Ishikawa (cell line): ENCODE measurements around the gene ENO1.

Experiments
- CEBPB ChIP-seq: IDR thresholded peaks from 2 replicates; pipeline ENCODE4 v1.6.1; 2012
- CREB1 ChIP-seq: IDR thresholded peaks from 2 replicates; pipeline ENCODE4 v1.6.1; 2012; ENCODE audit warnings: low read depth
- EGR1 ChIP-seq: IDR thresholded peaks from 2 replicates; pipeline ENCODE4 v1.6.1; 2012
- EP300 ChIP-seq: IDR thresholded peaks from 2 replicates; pipeline ENCODE4 v1.6.1; 2012; ENCODE audit warnings: borderline replicate concordance
- FOXM1 ChIP-seq: IDR thresholded peaks from 2 replicates; pipeline ENCODE4 v1.6.1; 2012; ENCODE audit warnings: low read depth, borderline replicate concordance
- NFIC ChIP-seq: IDR thresholded peaks from 2 replicates; pipeline ENCODE4 v1.6.1; 2012
- RAD21 ChIP-seq: IDR thresholded peaks from 2 replicates; pipeline ENCODE4 v1.6.1; 2012; ENCODE audit warnings: low read depth
- TAF1 ChIP-seq: IDR thresholded peaks from 2 replicates; pipeline ENCODE4 v1.6.1; 2012; ENCODE audit warnings: low read depth, mild to moderate bottlenecking
- TCF12 ChIP-seq: IDR thresholded peaks from 2 replicates; pipeline ENCODE4 v1.6.1; 2012; ENCODE audit warnings: low read depth
- TEAD4 ChIP-seq: IDR thresholded peaks from 2 replicates; pipeline ENCODE4 v1.6.1; 2012
- YY1 ChIP-seq: IDR thresholded peaks from 2 replicates; pipeline ENCODE4 v1.6.1; 2012; ENCODE audit warnings: low read depth
- ZBTB7A ChIP-seq: IDR thresholded peaks from 2 replicates; pipeline ENCODE4 v1.6.1; 2012; ENCODE audit warnings: low read depth
- TF ChIP-seq, protein P1 (sequence below): IDR thresholded peaks from 2 replicates; pipeline ENCODE4 v1.6.1; 2012
- TF ChIP-seq, protein P2 (sequence below): IDR thresholded peaks from 2 replicates; pipeline ENCODE4 v1.6.1; 2012; ENCODE audit warnings: low read depth, mild to moderate bottlenecking
- TF ChIP-seq, protein P3 (sequence below): IDR thresholded peaks from 2 replicates; pipeline ENCODE4 v1.6.1; 2012

Gene ENO1

DNA sequence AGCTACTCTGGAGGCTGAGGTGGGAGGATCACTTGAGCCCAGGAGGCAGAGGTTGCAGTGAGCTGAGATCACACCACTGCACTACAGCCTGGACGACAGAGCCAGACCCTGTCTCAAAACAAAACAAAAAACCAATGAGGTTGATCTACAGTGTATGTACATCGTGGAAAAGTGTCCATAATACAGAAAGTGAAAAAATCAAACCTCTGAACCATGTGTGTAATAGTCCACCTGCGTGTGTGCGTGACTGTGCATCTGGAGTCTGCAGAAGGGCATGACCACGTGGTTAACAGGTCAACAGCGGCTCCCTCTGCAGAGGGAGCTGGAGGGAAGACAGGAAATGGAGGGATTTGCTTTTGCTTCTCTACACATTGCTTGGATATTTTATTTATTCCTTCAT is 32.4 kb upstream of the ENO1 start:
- TF ChIP-seq EGR1 (no peak), NFIC (no peak), RAD21 (no peak), CREB1 (no peak), EP300 (no peak), TCF12 (no peak), CEBPB (no peak), FOXM1 (no peak), YY1 (no peak), TAF1 (no peak), ZBTB7A (no peak), TEAD4 (no peak)
- TF ChIP-seq, protein P1, sequence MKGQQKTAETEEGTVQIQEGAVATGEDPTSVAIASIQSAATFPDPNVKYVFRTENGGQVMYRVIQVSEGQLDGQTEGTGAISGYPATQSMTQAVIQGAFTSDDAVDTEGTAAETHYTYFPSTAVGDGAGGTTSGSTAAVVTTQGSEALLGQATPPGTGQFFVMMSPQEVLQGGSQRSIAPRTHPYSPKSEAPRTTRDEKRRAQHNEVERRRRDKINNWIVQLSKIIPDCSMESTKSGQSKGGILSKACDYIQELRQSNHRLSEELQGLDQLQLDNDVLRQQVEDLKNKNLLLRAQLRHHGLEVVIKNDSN = no peak
- TF ChIP-seq, protein P2, sequence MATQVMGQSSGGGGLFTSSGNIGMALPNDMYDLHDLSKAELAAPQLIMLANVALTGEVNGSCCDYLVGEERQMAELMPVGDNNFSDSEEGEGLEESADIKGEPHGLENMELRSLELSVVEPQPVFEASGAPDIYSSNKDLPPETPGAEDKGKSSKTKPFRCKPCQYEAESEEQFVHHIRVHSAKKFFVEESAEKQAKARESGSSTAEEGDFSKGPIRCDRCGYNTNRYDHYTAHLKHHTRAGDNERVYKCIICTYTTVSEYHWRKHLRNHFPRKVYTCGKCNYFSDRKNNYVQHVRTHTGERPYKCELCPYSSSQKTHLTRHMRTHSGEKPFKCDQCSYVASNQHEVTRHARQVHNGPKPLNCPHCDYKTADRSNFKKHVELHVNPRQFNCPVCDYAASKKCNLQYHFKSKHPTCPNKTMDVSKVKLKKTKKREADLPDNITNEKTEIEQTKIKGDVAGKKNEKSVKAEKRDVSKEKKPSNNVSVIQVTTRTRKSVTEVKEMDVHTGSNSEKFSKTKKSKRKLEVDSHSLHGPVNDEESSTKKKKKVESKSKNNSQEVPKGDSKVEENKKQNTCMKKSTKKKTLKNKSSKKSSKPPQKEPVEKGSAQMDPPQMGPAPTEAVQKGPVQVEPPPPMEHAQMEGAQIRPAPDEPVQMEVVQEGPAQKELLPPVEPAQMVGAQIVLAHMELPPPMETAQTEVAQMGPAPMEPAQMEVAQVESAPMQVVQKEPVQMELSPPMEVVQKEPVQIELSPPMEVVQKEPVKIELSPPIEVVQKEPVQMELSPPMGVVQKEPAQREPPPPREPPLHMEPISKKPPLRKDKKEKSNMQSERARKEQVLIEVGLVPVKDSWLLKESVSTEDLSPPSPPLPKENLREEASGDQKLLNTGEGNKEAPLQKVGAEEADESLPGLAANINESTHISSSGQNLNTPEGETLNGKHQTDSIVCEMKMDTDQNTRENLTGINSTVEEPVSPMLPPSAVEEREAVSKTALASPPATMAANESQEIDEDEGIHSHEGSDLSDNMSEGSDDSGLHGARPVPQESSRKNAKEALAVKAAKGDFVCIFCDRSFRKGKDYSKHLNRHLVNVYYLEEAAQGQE = no peak
- TF ChIP-seq, protein P3, sequence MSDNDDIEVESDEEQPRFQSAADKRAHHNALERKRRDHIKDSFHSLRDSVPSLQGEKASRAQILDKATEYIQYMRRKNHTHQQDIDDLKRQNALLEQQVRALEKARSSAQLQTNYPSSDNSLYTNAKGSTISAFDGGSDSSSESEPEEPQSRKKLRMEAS = no peak

DNA sequence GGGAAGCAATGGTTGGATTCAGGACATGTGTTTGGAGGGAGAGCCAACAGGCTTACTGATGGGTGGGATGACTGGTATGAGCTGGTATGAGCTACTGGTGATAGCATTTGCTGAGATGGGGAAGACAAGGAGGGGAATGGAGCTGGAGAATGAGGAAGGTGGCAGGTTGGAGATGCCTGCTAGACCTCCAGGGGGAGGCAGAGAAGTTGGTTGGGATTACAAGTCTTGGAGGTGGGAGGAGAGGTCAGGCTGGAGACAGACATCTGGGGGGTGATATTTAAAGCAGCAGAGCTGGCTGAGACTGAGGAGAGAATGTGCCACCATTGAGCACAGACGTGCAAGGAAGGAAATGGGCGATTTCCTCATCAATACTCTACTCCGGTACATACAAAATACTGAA is 31.8 kb upstream of the ENO1 start:
- TF ChIP-seq FOXM1 = no peak
- TF ChIP-seq TCF12 = no peak
- TF ChIP-seq, protein P3 = no peak
- TF ChIP-seq RAD21 = no peak
- no peak for TF ChIP-seq NFIC

DNA sequence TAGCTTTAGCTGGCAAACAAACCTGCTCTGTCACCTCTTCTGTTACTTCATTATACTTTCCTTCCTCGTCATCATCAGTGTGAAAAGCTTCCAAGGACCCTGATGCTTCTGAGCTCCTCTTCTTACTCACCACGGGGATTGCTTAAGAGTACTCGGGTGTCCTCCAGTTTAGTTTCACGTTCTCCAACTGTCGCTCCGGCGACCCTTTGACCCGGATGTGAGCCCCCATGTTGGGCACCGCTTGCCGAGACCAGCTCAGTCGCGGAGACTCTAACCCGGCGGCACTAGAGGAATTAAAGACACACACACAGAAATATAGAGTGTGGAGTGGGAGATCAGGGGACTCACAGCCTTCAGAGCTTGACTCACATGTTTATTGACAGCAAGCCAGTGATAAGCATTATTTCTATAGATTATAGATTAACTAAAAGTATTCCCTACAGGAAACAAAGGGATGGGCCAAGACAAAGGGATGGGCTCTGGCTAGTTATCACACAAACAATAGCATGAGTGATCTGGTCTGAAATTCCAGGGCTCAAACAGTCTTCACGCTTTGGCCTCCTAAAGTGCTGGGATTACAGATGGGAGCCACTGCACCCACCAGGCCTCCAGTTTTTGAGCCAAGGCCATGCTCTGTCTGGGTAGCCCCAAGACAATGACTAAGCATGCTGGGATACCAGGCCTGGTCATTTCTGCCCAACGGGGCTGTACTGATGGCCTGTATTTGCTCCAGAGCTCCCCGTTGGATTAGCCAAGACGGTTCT is 30.1 kb upstream of the ENO1 start:
- no peak for TF ChIP-seq EP300
- TF ChIP-seq, protein P1 = no peak

DNA sequence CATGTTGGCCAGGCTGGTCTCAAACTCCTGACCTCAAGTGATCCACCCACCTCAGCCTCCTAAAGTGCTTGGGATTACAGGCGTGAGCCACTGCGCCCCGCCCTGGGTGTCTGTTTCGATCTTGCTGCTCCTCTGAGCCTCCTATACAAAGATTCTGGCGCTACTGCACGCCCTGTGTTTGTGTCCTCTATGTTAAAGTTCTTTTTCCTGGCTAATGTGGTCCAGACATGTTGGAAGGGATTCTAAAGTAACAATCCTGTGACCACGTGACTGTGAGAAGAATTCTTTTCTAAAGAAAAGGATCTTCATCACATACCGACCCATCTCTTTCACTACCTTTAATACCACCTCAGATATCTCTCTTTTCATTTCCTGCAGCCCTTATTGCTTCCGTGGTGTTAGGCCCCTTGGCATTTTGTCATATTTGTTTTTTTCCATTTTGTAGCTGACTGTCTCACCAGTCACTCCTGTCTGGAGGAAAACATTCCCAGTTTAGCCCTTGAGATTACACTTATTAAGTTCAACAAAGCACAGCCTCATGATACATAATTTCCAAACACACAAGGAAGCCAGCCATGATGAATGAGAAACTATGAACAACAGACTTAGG is 27.2 kb upstream of the ENO1 start:
- TF ChIP-seq TAF1 = no peak

DNA sequence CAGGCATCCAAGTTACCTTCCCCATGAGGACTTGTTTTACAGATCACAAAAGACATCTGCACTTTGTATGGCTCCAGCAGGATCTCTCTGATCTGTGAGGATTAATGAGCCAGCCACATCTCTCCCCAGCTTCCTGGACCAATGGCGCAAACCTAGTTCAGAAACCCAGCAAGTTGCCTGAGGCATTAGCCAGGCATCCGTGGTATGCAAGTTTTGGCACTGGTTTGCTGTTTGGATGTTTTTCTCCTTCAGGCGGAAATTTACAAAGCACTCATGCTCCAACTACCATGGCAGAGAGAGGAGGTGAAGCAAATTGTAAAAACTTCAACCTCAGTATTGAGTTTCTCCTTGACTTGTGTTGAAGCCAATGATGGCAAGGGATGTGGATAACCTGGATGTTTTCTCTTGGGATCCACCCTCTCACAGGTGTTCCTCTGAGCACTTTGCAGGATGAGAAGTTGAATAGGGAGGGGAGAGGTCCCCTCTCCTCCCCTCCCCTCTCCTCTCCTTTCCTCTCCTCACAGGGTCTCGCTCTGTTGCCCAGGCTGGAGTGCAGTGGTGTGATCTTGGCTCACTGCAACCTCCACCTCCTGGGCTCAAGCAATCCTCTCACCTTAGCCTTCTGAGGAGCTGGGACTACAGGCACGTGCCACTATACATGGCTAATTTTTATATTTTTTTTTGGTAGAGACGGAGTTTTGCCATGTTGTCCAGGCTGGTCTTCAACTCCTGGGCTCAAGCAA is 25.6 kb upstream of the ENO1 start:
- TF ChIP-seq NFIC = peak; percentile 98
- TF ChIP-seq TAF1 = no peak
- no peak for TF ChIP-seq ZBTB7A
- TF ChIP-seq, protein P2 = no peak
- TF ChIP-seq, protein P3 = peak; percentile 69
- TF ChIP-seq YY1 = peak; percentile 69
- no peak for TF ChIP-seq CREB1
- TF ChIP-seq RAD21 = peak; percentile 25
- 0 out of 2 replicates have a peak, but pooled peaks have one; percentile 16 for TF ChIP-seq FOXM1
- TF ChIP-seq TEAD4 = peak; percentile 99
- TF ChIP-seq, protein P1 = no peak
- TF ChIP-seq EP300 = peak; percentile 84
- peak; percentile 41; the same call in 1 of the 2 replicates for TF ChIP-seq CEBPB
- TF ChIP-seq EGR1 = no peak
- peak; percentile 84 for TF ChIP-seq TCF12
